C1 segment of cervical spinal cord (tissue), 14 donors: ENCODE measurements around the gene DACT1.
"Not testable (repeated sequence)": the region's sequence is repeated elsewhere in the genome, so short reads cannot be mapped to it uniquely, and the experiment has no call there.

Experiments used
- DNase-seq, 14 donors: peaks; one replicate each; lab custom pipeline; 2025; lab: John Stamatoyannopoulos, UW

The DACT1 gene, protein sequence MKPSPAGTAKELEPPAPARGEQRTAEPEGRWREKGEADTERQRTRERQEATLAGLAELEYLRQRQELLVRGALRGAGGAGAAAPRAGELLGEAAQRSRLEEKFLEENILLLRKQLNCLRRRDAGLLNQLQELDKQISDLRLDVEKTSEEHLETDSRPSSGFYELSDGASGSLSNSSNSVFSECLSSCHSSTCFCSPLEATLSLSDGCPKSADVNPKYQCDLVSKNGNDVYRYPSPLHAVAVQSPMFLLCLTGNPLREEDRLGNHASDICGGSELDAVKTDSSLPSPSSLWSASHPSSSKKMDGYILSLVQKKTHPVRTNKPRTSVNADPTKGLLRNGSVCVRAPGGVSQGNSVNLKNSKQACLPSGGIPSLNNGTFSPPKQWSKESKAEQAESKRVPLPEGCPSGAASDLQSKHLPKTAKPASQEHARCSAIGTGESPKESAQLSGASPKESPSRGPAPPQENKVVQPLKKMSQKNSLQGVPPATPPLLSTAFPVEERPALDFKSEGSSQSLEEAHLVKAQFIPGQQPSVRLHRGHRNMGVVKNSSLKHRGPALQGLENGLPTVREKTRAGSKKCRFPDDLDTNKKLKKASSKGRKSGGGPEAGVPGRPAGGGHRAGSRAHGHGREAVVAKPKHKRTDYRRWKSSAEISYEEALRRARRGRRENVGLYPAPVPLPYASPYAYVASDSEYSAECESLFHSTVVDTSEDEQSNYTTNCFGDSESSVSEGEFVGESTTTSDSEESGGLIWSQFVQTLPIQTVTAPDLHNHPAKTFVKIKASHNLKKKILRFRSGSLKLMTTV

DNA sequence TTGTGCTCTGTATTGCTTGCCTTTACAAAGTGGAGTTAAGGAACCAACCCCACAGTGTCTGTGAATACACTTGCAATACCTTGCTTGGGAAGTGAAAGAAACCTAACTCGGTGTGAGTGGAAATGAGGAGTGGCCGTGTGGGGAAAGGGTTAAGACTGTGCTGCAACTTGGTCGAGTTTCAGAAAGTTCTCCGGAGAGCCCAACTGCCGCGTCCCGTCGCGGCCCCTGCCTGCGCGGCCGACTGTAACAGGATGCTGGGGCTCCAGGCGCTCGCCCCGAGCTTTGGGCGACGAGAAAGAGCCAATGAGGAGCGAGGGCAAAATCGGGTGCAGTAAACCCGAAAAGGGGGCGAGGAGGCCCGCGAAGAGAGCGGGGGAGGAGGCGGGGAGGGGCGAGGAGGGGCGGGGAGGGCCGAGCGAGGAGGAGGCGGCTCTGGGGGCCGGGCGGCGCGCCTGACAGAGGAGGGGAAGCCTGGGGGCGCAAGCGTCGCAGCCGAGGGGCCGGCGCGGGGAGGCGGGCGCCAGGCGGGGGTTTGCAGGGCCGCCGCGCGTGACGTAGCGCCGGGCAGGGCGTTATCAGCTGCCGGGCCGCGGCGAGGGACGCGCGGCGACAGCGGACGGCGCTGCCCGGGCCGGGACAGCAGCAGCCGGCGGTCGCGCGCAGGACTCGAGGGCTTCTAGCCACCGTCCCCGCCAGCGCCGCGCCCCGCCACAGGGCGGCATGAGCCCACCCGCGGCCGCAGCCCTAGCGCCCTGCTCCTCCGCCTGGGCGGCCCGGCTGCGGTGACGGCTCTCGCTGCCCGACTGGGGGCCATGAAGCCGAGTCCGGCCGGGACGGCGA, at the start of gene DACT1:
TSS of gene DACT1 (plus strand) at position 572 of the 840 bp plus-strand sequence. CDS start at position 813, 241 bp downstream.
- peak in 13 of 14 donors; percentile 26 to 83 (median 58) for DNase-seq

GRCh38 chr14:58588321-58588720, 49.4 kb upstream of the DACT1 start:
- DNase-seq, result not testable (repeated sequence)

DNA sequence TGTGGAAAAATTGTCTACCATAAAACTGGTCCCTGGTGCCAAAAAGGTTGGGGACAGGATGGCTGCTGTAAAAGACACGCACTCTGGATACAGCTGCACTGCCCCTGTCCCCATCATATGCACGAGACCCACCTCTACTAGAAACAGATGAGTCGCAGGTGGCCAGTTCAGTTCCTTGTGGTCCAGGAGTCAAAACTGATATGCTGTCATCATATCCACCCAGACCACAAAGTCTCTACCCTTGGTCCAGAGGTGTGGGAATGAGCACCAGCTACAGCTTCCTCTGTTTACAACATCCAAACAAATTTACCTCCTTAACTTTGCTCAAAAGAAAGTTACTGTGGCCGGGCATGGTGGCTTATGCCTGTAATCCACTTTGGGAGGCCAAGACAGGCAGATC, 43.8 kb upstream of the DACT1 start:
- DNase-seq, result no peak

GRCh38 chr14:58597041-58597440, 40.7 kb upstream of the DACT1 start:
- DNase-seq, result no peak

GRCh38 chr14:58598028-58598803, 39.5 kb upstream of the DACT1 start:
- no peak for DNase-seq

DNA sequence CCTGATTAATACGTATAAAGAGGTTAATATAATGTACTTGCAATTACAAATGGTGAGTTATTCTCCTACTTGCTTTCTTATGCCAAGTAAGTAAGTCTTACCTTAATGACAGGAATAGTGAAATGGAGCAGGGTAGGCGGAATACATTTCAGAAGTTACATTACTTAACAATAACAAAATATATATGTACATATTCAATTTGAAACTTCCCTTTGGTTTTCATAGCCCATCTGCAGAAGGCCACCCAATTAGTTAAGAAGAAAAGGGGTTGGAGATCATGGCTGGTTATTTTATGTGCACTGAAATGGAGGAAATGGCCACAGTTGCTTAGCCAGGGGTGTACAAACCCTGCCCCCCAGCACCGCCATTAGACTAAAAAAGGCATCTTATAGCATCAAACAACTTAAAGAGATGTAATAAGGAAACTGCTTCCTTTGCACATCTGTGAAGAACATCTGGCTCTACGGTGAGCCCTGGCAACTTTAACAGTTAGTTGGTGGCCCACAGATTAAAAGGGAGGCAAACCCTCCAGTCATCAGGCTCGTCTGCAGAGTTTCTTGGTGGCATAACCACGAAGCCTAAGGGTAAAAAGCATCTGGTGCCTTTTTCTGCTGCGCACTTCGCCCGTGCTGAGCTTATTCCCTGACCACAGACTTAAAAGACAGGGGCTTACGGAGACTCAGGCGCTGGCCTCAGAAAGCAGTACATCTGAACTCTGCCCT, 38.8 kb upstream of the DACT1 start:
- DNase-seq, result no peak

DNA sequence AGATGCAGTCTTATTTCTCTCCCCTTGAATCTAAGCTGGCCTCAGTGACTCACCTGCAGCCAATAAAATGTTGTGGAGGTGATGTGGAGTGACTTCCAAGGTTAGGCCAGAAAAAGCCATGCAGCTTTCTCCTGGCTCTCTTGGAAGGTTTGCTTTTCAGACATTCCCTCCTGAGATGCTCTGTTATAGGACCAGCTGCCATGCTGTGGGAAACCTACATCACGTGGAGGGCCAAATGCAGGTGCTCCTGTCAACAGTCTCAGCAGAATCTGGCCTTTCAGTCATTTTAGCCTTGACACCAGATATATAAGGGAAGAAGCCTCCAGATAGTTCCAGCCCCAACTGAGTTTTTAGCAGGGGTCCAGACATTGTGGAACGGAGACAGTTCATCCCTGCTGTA, 38.1 kb upstream of the DACT1 start:
- DNase-seq, result no peak

- DNase-seq, result no peak
Measured at GRCh38 chr14:58605465-58605864, 32.3 kb upstream of the DACT1 start.

DNA sequence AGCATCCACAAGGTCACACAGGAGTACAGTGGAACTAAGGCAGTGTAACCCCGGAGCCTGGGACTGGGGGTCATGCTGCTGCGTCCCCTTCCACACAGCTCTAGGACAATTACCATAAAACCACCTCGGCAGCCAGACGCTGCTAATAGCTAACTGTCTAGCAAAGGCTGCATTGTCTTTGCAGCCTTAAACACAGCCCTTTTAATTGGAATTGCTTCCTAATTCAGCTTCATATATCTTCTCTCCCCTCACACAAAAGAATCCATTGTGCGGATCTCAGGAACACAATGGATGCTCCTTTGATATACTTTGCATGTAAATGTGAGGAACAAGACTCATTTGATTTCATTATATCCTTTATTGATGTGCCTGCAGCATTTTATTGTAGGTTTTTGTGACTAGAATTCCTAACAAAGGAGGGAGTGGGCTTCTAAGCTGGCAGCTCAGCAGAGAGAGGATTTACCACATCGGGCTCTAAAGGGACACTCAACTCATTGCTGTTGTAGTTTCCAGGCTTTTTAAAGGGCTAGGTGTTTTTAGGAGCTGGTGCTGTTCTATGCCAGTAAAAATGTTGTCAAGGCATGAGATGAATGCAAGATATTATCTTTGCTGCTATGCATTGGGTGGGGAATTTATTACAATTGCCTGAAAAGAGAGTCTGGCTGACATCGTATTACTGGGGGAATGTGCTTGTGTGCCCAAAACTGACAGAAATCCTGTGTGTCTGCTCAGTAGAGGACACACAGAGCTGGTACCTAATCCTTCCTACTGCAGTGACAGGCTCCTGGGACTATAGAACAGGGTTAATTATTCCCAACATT, 30.4 kb upstream of the DACT1 start:
- DNase-seq, result peak in 1 of 14 donors; percentile 1

DNA sequence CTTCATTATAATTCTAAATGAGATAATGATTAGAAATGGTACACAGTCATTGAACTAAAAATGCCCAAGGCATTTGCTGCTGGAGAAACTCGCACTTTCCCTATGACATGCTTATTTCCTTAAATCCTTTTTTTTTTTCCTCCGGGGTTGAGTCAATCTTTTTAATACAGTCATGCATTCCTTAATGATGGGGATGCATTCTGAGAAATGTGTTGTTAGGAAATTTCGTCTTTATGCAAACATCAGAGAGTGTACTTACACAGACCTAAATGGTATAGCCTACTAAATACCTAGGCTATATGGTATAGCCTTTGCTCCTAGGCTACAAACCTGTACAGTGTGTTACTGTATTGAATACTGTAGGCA, 29.8 kb upstream of the DACT1 start:
- DNase-seq, result no peak

DNA sequence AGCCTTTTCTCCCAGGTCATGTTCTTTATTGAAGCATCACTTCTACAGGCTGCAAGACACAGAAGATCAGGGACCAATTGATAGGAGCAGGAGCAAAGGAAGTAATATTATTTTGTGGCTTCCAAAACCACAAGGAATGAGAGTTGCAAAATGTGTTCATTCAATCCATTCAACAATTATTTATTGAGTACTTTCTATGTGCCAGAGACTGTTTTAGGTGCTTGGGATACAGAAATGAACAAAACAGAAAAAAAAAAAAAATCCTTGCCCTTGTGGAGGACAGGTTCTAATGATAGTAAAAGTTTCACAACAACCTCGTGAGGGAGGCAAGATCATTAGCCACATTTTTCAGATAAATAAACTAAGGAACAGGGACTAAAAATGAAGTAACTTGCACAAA, 20.1 kb upstream of the DACT1 start:
- no peak for DNase-seq

DNA sequence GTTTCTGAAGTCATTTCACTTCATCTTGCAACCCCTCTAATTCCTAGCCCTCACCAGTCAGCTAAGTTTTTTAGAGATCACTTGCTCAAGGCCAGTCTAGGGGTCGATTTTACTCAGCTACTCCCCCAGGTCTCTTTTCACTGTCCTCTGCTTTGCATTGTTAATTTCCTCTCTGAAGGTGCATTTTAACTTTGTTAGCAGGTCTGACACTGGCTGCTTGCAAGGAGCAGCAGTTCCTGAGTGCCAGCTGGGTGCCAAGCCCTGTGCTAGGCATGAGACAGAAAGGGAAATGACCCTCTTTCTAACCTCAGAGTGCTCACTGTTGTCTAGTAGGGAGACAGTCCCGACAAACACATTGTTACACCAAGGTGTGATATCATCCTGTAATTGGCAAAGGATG, 17.8 kb upstream of the DACT1 start:
- DNase-seq, result no peak

DNA sequence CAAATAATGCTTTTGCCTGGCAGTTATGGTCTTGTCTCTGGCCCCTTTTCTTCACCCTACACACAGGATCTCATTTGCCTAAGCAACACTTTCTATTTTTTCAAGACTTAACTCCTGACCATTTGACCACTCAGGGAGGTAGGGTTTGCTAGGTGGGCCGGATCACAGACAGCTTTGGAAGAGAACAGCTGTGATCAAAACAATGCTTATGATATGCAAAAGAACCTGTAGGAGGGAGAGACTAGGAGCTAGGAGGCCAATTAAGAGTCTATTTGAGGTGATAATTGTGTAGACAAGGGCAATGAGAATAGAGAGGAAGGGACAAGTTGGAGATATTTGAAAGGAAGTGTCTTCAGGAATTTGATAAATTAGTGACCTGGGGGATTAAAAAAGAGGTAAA, 12.3 kb upstream of the DACT1 start:
- no peak for DNase-seq

- no peak for DNase-seq
Measured at GRCh38 chr14:58626431-58626831, 11.3 kb upstream of the DACT1 start.

DNA sequence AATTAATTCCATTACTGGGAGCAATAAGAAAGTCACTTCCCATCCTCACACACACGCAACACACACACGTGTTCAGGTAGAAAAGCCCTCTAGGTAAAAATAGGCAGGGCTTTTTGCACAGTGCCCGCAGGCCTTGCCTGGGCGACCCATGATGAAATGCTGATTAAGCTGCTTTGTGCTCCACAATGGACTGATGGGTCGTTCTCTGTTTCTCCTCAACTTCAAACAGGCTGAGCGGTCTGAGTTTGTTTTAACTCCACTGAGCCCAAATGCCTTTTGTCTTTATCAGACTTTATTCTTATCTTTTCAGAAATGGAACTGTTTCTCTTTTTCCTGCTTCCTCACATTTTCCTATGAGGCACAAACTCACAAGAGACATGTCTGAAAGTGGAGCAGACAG, 9.4 kb upstream of the DACT1 start:
- DNase-seq, result no peak

GRCh38 chr14:58629281-58629680, 8.5 kb upstream of the DACT1 start:
- no peak for DNase-seq

- DNase-seq, result no peak
Measured at GRCh38 chr14:58631732-58632131, 6.0 kb upstream of the DACT1 start.

- no peak for DNase-seq
Measured at GRCh38 chr14:58633831-58634230, 3.9 kb upstream of the DACT1 start.

GRCh38 chr14:58634406-58635090, 3.2 kb upstream of the DACT1 start:
- no peak for DNase-seq
